Cardiac muscle cell (in vitro differentiated cells and primary cell): ENCODE data around the gene RABGGTB. TPM values are rescaled to one million over a fixed set of nuclear protein-coding genes. Genes with fewer than 3 reads are reported as not detected.
"Not testable (repeated sequence)": the region's sequence is repeated elsewhere in the genome, so short reads cannot be mapped to it uniquely, and the experiment has no call there.

Source experiments
- DNase-seq, 2 donors: peaks; one replicate each; pipeline versions ENCODE4 v3.0.0 to v3.0.0-alpha.2; 2010 to 2017; ENCODE audit warnings: low read depth in 1 of 2, low spot score in 1 of 2
- H3K27ac ChIP-seq: fragments of 200-600 bp; sonication (generic); 2 replicates; pipeline ENCODE4 v1.5.1; 2016
- H3K27me3 ChIP-seq: fragments of 200-600 bp; sonication (generic); 2 replicates; pipeline ENCODE4 v1.6.0; 2016; ENCODE audit warnings: control low read depth
- H3K36me3 ChIP-seq: fragments of 200-600 bp; sonication (generic); 2 replicates; pipeline ENCODE4 v1.5.1; 2016; ENCODE audit warnings: control low read depth
- H3K4me1 ChIP-seq: fragments of 200-600 bp; sonication (generic); 2 replicates; pipeline ENCODE4 v1.8.1; 2017; ENCODE audit warnings: low read depth, mild to moderate bottlenecking, mixed run types
- H3K4me3 ChIP-seq: fragments of 200-600 bp; sonication (generic); 2 replicates; pipeline ENCODE4 v1.5.1; 2016; ENCODE audit warnings: mild to moderate bottlenecking
- H3K9me3 ChIP-seq: fragments of 200-600 bp; sonication (generic); 2 replicates; pipeline ENCODE4 v1.5.1; 2017; ENCODE audit warnings: low read depth, mild to moderate bottlenecking, control low read depth
- polyA plus RNA-seq: library from polyadenylated mRNA; unstranded; fragments of >200 nt; fragmentation: Nextera tagmentation; extraction: Ambion mirVana; gene quantifications from 2 replicates; pipeline ENCODE4 v1.2.1, GENCODE V29; 2016
- total RNA-seq: library from RNA; depleted of rRNA; stranded (reverse); fragments of >200 nt; gene quantifications from 2 replicates; pipeline ENCODE4 v1.2.3, GENCODE V29; 2016
- TF ChIP-seq, protein P1 (sequence below): IDR thresholded peaks from 2 replicates; pipeline ENCODE4 v1.5.1; 2012; ENCODE audit warnings: low read depth, mild to moderate bottlenecking, low read length

Gene RABGGTB
- total and polyA plus RNA-seq, 2 experiments from 2014 or later, result 27.7 to 74.2 TPM

DNA sequence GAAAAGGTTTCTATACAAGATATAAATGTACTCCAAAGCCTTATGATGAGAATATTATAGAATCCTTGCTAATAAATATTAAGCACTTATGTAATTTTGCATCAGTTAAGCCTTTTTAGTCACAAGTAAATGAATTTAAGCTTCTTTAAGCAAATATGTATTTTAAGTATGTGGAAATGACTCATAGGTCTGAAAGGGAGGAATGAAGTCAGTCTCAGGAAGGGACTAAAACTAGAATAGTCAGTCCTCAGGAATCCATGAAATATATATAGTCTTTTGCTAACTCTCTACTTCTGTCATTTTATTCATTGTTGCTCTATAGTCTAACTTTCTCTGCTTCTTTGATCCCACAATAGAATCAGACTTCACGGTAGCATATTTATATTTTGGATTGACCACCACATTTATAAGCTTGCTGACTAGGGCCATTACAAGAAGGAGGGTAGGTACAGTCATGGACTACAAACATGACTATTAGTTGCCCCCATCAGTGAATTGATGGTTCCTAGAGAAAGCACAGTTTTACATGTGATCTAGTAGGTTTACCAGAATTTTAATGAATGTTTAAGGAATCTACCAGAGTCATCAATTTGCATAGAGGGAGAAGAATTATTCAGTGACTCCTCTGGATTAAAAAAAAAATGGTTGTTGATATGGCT, 20.2 kb upstream of the RABGGTB start:
- peak in 1 of 2 donors; percentile 65 for DNase-seq
- TF ChIP-seq, protein P1, sequence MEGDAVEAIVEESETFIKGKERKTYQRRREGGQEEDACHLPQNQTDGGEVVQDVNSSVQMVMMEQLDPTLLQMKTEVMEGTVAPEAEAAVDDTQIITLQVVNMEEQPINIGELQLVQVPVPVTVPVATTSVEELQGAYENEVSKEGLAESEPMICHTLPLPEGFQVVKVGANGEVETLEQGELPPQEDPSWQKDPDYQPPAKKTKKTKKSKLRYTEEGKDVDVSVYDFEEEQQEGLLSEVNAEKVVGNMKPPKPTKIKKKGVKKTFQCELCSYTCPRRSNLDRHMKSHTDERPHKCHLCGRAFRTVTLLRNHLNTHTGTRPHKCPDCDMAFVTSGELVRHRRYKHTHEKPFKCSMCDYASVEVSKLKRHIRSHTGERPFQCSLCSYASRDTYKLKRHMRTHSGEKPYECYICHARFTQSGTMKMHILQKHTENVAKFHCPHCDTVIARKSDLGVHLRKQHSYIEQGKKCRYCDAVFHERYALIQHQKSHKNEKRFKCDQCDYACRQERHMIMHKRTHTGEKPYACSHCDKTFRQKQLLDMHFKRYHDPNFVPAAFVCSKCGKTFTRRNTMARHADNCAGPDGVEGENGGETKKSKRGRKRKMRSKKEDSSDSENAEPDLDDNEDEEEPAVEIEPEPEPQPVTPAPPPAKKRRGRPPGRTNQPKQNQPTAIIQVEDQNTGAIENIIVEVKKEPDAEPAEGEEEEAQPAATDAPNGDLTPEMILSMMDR, result no peak
- H3K4me3 ChIP-seq, result no peak overlapping the region
- no peak overlapping the region for H3K27ac ChIP-seq
- H3K27me3 ChIP-seq, result no peaks in the 10 kb centered on the region
- H3K36me3 ChIP-seq, result peaks cover 16% of the 10 kb centered on the region
- no peaks in the 10 kb centered on the region for H3K4me1 ChIP-seq
- H3K9me3 ChIP-seq, result no peaks in the 10 kb centered on the region

DNA sequence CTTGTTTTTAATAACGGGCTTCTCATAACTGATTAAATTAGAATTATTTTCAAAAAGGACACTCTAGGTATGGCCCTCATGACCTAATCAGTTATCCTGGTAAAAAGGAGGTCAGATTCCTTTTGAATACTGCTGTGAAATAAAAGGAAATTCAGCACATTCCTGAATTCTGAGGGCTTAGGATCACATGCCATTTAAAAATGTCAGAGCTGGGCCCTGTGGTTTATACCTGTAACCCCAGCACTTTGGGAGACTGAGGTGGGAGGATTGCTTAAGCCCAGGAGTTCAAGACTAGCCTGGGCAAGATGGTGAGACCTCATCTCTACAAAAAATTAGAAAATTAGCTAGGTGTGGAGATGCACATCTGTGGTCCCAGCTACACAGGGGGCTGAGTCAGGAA, 18.0 kb upstream of the RABGGTB start:
- Histone ChIP-seq H3K27ac (no peak overlapping the region), H3K4me1 (no peaks in the 10 kb centered on the region), H3K9me3 (no peaks in the 10 kb centered on the region), H3K4me3 (no peak overlapping the region), H3K27me3 (no peaks in the 10 kb centered on the region), H3K36me3 (no peaks in the 10 kb centered on the region)
- TF ChIP-seq, protein P1, result no peak
- DNase-seq, result no peak

DNA sequence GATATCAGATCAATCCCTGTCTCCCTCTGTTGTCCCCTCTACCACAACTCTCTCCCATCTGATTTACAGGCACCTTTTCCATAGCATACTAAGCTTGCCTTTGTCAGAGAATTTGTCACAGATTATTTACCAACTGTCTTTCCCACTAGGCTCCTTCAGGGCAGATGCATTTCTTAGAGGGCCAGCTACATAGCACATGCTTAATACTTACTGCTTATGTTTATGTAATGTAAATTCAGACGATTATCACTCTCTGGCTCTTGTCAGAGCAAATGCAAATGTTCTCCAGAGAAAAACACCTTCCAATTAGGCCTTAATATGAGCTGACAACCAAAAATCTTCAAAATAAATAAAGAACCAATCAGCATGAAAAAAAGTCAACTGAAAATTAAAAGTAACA, 15.3 kb upstream of the RABGGTB start:
- TF ChIP-seq, protein P1, result no peak
- H3K4me3 ChIP-seq, result no peak overlapping the region
- H3K27ac ChIP-seq, result no peak overlapping the region
- H3K4me1 ChIP-seq, result no peaks in the 10 kb centered on the region
- no peaks in the 10 kb centered on the region for H3K36me3 ChIP-seq
- H3K9me3 ChIP-seq, result no peaks in the 10 kb centered on the region
- no peaks in the 10 kb centered on the region for H3K27me3 ChIP-seq
- no peak for DNase-seq

DNA sequence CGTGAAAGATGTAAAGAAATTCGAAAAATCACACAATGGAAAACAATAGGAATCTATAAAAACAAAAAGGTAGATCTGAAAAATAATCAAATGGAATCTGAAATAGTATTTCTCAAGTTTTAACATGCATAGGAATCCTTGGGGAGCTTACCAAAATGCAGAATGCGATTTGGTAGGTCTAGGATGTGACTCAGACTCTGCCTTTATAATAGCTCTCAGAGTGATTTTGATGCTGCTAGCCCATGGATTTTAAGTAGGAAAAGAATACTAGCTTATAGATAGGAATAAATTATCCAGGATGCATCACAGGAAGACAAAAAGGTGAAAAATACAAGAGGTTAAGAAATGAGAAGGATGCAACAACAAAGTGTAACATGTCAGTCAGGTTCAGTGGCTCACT, 14.1 kb upstream of the RABGGTB start:
- no peak for DNase-seq
- no peaks in the 10 kb centered on the region for H3K4me1 ChIP-seq
- H3K4me3 ChIP-seq, result no peak overlapping the region
- H3K36me3 ChIP-seq, result no peaks in the 10 kb centered on the region
- H3K9me3 ChIP-seq, result no peaks in the 10 kb centered on the region
- TF ChIP-seq, protein P1, result no peak
- H3K27ac ChIP-seq, result no peak overlapping the region
- H3K27me3 ChIP-seq, result no peaks in the 10 kb centered on the region

DNA sequence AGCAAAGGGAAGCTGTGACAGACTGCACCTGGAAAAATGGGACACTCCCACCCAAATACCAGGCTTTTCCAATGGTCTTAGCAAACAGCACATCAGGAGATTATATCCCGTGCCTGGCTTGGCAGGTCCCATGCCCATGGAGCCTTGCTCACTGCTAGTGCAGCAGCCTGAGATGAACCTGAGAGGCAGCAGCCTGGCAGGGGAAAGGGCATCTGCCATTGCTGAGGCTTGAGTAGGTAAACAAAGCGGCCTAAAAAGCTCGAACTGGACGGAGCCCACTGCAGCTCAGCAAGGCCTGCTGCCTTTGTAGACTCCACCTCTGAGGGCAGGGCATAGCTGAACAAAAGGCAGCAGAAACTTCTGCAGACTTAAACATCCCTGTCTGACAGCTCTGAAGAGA, 8.2 kb upstream of the RABGGTB start:
- H3K36me3 ChIP-seq, H3K9me3 ChIP-seq, H3K27ac ChIP-seq, H3K27me3 ChIP-seq, H3K4me3 ChIP-seq, H3K4me1 ChIP-seq, DNase-seq: not testable (repeated sequence)

DNA sequence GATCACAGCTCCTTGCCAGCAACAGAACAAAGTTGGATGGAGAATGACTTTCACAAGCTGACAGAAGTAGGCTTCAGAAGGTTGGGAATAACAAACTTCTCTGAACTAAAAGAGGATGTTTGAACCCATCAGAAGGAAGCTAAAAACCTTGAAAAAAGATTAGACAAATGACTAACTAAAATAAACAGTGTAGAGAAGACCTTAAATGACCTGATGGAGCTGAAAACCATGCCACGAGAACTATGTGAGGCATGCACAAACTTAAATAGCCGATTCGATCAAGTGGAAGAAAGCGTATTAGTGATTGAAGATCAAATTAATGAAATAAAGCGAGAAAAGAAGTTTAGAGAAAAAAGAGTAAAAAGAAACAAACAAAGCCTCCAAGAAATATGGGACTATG, 7.4 kb upstream of the RABGGTB start:
- H3K4me3 ChIP-seq, DNase-seq, H3K36me3 ChIP-seq, H3K4me1 ChIP-seq, H3K27ac ChIP-seq, H3K27me3 ChIP-seq, H3K9me3 ChIP-seq: not testable (repeated sequence)

DNA sequence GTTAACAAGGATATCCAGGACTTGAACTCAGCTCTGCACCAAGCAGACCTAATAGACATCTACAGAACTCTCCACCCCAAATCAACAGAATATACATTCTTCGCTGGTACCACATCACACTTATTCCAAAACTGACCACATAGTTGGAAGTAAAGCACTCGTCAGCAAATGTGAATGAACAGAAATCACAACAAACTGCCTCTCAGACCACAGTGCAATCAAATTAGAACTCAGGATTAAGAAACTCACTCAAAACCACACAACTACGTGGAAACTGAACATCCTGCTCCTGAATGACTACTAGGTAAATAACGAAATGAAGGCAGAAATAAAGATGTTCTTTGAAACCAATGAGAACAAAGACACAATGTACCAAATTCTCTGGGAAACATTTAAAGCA, 5.9 kb upstream of the RABGGTB start:
- not testable (repeated sequence) for H3K9me3 ChIP-seq, H3K27me3 ChIP-seq

DNA sequence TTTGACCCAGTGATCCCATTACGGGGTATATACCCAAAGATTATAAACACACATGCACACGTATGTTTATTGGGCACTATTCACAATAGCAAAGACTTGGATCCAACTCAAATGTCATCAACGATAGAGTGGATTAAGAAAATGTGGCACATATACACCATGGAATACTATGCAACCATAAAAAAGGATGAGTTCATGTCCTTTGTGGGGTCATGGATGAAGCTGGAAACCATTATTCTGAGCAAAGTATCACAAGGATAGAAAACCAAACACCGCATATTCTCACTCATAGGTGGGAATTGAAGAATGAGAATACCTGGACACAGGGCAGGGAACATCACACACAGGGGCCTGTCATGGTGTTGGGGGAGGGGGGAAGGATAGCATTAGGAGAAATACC, 2.1 kb upstream of the RABGGTB start:
- DNase-seq, H3K36me3 ChIP-seq, H3K27ac ChIP-seq, H3K27me3 ChIP-seq, H3K4me3 ChIP-seq, H3K9me3 ChIP-seq: not testable (repeated sequence)
- H3K4me1 ChIP-seq, result peaks cover 15% of the 10 kb centered on the region

More for the DNA sequence above, 5.9 kb upstream of the RABGGTB start:
- DNase-seq, H3K36me3 ChIP-seq, H3K27ac ChIP-seq, H3K4me1 ChIP-seq, H3K4me3 ChIP-seq: not testable (repeated sequence)
